GM21381 (cell line): Measurements from ENCODE around the gene FPR1.

Experiments used
- ATAC-seq: cut with Tn5 transposase; IDR thresholded peaks from one replicate; pipeline ENCODE4 v1.9.1; 2021; ENCODE audit warnings: mild to moderate bottlenecking, moderate library complexity; ENCODE audit not compliant: unreplicated experiment

FPR1 gene, protein sequence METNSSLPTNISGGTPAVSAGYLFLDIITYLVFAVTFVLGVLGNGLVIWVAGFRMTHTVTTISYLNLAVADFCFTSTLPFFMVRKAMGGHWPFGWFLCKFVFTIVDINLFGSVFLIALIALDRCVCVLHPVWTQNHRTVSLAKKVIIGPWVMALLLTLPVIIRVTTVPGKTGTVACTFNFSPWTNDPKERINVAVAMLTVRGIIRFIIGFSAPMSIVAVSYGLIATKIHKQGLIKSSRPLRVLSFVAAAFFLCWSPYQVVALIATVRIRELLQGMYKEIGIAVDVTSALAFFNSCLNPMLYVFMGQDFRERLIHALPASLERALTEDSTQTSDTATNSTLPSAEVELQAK

DNA sequence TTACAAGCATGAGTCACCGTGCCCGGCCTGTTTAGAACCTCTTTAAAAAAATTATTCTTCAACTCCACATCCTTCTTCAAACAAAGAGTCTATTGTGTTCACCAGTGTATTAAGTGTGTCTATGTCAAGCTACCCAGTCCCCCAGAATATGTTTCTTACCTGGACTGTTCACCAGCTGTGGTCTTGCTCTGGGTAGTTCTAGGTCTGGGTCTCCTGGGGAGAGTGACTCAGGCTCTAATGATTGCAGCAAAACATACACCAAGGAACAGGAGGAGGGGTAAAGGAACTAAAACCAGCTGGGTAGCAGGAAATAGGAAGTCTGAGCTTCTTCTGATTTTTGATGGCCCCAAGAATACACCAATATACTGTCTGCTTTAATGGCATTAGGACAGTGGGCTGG lies at the start of gene FPR1:
Gene FPR1, minus strand, starts transcription at position 224 of the 400 bp plus-strand sequence. CDS start 4,884 bp downstream, outside the sequence.
- no peak for ATAC-seq

DNA sequence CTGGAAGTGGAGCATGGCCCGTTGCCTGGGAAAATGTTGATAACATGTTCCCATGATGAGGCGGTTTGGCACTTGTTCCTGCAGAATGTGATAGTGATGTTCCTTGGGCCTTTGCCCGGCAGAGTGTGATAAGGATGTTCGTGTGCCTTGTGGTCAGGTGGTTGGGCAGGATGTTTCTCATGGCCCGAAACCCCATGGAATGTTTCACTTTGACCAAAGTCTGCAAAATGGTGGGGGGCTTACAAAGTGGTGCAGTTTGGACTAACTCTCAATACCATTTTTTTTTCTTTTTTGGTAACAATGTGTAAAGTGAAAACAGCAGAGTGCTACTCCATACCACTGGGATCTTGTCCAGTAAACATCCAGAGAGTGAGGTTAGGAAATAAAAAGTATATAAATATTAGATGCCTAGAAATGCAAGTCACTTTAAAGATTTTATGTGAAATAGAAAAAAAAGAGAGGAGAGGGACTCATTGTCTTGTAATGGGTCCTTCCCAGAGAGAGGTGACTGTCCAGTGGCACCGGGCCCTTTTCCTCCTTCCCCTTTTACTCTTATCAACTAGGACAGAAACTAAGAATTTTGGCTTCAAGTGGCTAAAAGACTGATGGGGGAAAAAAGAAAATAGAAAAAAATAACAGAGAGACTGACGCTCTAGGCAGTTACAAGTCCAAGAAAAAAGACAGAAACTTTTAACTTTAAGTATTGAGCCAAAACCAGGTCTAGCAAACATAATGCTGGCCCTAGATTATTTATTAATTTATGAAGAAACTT lies 49.0 kb upstream of the FPR1 start:
- ATAC-seq = no peak

DNA sequence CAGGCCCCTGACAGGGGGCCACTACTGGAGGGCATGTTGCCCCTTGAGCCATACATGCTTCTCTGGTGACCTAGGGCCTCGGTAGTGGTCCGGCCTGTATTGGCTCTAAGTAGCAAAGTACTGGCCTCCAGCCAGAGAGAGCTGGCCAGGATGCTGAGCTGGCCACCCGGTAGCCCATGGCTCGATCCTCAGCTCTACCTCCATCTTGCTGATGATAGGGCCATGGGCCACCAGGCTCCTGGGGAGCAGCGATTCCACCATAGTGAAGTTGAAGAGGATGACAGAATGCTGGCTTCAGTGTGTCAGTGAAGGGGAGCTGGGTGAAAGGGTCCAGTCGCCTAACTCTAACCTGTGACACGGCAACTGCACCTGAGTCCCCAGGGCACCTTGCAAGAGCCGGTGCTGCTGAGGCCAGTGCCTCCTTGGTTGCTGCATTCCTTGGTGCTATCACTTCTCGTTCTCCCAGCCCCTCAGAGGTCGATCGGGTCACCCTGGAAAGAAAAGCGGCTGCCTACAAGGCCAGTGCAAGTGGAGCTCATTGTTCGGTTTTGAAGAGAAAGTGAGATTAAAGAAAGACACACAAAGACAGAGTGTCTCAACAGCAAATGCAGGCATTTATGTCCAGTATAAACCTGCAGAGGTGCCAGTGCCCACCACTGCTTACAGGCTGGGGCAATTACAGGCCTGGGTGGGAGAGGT lies 48.2 kb upstream of the FPR1 start:
- ATAC-seq = no peak

DNA sequence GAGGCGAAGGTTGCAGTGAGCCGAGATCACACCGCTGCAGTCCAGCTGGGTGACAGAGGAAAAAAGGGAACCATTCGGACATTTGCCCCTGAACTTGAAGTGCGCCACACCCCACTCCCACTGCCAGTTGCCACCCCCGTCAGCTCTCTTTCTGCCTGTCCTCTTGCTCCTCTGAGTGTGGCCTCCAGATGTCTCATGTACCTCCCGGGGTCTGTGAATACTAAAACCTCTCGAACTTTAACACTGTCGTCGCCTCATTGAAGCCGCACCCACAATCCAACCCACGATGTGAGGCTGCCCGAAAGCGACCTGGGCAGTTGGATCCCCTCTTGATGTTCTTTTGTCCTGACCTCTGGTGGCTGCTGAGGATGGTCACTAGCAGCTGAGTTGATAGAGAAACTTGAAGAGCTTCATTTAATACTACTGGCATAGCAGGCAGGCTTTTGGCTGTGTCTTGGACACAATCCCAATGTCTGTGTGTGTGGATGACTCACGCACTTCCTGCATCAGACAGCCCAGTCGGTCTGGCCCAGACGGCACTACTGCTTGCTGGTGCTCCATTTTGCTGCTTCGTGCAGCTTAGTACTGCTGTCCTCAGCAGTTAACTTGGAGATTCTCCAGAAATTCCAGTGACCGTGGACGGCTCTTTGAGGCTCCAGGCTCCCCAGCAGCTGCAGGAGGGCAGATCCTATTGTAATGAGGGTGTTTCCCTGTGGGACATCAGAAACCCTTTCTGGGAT lies 47.5 kb upstream of the FPR1 start:
- ATAC-seq = no peak

DNA sequence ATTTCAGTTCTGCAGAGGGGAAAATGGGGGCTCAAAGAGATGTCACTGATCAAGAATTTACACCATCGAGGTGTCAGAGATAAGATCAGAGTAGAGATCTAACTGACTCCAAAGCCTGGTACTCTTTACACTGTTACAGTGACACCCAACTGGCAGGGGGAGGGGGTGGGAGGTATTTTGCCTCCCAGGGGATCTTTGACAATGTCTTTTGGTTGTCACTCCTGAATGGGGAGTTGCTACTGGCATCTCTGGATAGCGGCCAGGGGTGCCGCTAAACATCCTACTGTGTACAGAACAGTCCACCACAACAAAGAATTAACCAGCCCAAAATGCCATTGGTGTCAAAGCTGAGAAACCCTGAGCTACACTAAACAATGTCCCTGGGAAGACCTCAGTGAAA lies 46.4 kb upstream of the FPR1 start:
- ATAC-seq = no peak

DNA sequence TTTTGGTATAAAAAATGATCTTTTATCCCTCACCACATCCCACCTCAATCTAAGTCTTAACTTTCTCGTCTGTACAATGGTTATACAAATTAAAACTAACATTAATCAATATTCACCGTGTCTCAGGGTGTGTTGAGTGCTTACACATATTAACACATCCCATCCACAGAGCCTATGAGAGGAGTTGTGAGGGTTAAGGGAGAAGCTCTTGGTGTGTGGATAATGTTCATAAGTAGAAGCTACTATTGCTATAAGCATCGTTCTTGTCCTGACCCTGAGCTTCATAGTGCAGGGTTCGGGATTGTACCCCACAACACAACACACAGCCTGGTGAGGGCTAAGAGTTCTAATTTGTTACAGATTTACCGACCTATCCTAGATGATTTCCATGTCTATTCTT lies 45.8 kb upstream of the FPR1 start:
- ATAC-seq = no peak

DNA sequence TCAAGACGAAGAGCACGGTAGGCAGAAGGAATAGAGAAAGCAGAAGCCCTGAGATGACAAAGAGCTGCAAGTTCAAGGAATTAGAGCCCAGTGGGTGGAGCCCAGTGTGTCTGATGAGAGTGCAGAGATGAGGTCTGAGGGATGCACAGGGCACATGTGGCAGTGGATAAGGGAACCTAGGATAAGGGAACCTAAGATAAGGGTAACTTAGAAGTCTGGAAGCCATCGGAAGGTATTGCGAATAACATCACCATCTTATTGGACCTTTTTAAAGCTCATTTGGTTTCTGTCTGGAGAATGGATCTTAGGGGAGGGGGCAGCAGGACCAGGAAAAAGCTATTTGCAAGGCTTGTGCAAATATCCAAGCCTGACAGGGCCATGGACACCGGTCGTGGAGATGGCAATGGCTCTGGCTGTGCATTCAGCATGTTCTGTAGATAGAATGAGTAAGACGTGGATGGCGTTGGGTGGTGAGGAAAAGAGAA lies 44.6 kb upstream of the FPR1 start:
- ATAC-seq = no peak

DNA sequence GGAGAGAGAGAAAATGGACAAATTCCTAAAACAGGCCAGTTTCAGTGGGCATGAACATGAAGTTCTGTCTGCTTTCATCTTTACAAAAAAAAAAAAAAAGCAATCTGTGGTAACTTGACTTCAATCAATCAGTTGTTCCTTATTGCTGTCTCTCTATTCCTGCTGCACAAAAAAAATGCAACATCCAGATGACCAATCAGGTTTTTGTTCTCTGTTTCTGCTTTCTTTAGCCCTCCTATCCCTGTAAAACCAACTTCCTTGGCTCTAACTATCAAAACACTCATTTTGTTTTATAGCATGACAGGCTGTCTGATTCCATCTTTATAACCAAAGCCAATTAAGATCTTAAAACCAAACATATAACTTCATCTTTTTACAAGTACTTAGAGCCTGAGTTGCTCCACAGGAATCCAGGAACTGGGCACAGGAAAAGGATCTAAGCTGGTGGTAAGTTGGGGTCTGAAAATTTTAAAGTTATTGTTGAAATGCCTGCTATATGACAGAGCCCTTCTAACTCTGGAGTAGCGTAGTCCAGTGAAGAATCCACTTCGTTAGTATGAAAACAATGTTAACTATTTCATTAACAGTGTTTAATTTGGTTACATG lies 43.3 kb upstream of the FPR1 start, which contains the start of gene FPR3:
Gene FPR3, plus strand, starts transcription at position 273 of the 606 bp plus-strand sequence. CDS start 28,592 bp downstream, outside the sequence.
- ATAC-seq = no peak

DNA sequence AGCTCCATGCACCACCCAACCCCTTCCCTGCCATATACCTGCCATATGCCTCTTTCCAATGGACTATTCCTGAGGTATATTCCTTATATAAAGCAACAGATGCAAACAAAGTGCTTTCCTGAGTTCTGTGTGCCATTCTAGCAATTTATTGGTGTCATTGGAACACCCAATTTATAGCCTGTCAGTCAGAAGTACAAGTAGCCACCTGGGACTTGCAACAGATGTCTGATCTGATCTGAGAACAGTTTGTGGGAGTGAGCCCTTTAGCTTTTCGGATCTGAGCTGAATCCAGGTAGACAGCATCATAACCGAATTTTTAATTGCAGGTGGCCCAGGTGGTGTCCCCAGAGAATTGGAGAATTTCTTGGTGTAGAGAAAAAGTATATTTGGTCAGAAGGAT lies 42.3 kb upstream of the FPR1 start:
- ATAC-seq = no peak

DNA sequence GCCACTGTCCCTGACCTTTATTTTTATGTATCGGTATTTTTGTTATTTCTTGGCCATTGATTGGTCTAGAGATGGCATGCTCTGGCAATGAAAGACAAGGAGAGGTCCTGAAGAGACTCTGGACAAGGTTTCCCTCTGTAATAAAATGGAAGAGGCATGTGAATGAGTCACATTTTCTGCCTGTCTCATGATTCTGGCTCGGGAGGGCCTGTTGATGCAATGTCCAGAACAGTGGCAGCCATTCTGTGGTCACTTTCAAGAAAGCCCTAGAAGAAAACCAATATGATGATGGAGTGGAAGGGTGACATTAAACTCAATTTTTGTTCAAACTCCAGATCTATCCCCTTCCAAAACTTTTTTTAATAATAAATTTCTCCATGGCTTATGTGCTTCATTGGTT lies 41.3 kb upstream of the FPR1 start:
- no peak for ATAC-seq

DNA sequence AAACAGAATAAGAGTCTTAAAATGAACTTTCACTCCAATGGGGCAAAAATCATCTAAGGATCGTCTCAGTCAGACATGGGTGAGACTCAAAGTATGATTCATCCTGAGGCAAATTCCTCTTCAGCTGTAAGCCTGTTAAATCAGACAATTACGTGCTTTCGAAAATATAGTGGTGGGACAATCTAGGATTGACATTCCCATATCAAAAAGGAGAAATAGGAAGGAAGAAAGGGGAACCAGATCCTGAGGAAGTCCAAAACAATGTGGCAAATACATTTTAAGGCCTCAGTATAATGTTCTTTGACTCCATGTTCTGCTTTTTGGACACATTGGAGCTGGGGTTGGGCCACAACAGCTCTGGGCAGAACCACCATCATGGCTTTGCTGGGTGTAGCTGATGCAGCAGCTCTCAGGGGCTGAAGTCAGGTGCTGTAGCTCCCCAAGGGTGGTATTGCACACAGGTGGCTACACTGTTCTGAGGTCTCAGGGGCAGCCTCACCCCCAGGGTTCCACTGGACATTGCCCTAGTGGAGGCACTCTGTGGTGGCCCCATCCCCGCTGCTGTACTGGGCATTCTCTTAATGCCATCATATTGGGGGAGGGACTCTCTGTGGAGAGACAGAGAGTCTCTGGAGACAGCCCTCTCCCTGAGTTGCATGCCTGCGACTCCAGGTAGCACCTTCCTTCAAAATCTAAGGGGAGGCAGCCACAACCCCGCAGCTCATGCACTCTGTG lies 37.5 kb upstream of the FPR1 start:
- no peak for ATAC-seq

DNA sequence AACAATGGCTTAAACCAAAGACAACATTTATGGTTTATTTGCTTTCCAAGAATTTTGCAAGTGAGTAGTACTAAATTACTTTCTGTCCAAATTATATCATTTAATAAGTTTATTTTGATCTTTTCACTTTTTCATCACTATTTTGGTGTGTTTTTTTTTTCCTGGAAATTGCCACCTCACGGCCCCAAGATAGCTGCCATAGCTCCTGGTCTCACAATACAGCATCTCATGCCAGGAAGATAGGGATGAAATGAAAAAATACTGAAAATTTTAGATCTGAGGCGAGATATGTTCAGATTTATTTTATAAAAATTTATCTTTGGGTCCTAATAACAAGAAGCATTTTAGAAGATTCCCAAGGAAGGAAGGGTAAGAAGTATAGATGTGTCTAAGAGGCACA lies 36.4 kb upstream of the FPR1 start:
- no peak for ATAC-seq

DNA sequence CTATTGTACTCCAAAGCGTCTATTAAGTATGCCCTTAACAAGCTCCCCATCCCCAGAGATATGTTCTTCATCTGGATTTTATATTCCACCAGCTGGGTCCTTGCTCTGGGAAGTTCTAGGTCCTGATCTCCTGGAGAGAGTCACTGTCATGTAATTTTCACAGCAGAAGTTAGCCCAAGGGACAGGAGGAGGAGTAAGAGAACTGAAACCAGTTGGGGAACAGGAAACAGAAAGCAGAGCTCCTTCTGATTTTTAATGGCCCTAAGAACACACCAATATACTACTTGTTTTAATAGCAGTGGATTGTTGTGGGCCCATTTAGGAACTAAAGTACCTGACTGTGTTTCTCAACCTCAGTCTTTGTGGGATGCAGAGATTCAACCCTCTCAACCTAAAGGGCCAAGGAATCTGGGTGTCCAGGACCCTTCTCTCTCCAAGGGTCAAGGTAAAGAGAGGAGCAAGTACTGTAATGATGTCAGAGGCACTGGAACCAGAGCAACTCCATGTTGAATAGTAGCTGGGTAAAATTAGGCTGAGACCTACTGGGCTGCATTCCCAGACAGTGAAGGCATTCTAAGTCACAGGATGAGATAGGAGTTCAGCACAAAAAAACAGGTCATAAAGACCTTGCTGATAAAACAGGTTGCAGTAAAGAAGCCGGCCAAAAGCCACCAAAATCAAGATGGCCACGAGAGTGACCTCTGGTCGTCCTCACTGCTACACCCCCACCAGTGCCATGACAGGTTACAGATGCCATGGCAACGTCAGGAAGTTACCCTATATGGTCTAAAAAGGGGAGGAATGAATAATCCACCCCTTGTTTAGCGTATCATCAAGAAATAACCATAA lies 35.2 kb upstream of the FPR1 start:
- no peak for ATAC-seq

DNA sequence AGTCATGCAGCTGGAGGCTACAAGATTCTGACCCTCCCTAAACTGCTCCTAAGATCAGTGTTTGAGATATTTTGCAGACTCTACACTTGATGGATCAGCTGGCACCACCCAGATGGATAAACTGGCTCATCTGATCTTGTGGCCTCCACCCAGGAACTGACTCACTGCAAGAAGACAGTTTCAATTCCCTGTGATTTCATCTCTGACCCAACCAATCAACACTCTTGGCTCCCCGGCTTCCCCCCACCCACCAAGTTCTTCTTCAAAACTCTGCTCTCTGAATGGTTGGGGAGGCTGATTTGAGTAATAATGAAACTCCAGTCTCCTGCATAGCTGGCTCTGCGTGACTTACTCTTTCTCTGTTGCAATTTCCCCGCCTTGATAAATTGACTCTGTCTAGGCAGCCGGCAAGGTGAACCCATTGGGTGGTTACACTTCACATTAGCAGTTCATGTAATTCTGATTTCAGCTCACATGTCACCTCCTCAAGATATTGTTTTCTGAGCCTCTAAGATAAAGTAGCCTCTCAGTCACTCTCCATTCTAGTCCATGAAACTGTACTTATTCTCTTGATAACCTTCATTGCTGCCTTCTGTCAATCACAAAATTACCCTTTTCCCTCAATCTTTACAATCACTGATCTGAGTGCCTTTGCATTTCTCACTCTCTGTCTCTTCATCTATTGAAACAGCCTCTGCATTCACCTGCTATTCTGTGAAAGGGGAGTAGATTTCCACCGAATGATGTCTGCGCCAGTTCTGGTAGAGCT lies 33.4 kb upstream of the FPR1 start:
- ATAC-seq = no peak

DNA sequence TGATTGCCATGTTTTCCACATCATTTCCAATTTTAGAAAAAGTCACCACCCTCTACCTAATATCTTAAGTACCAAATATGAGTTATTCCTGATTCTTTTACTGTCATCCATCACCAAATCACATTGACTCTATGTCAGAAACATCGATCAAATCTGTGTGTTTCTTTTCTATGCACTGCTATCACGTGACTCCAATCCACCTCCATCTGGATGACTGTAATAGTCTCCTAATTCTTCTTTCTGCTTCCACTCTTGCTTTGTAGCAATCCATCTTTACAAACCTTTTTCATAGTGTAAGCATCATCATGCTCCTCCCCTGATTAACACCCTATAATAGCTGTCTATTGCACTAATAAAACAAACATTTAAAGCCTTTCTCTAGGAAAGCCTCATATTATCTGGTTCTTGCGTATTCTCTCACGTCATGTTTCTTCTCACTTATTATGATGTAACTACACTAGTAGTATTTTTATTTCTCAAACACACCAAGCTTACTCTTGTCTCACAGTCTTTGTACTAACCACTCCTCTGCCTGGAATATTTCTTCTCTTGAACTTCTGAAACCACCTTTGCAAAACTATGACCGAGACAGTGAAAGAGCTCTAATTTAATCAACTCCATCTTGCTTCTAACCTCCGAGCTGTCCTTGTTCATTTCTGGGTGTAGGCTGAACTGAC lies 32.6 kb upstream of the FPR1 start:
- no peak for ATAC-seq

DNA sequence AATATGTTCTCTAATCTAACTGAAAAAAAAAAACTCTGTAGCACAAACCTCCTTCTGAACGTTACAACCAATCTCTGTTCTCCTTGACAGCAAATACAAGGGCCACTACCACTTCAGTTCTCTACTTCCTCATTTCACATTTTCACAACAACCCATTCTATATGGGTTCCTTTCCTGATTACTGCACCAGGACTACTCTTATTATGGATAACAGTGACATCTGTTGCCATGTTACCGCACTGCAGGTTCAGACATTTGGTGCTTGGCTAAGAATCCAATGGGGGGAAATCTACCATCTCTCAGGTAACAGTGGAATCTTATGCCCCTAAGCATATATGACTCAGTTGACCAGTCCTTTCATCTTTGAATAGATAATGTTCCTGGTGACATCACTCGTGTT lies 31.7 kb upstream of the FPR1 start:
- ATAC-seq = no peak

DNA sequence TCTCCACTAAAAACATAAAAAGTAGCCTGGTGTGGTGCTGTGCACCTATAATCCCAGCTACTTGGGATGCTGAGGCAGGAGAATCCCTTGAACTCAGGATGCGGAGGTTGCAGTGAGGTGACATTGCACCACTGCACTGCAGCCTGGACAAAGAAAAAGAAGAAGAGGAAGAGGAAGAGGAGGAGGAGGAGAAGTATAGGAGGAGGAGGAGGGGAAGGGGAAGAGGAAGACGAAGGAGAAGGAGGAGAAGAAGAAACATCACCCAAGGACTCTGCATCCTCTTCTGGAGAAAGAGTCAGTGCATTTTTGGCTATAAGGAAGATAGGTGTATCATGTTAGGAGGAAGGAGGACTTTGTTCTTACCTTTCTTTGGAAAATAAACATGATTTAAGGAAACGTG lies 30.3 kb upstream of the FPR1 start:
- ATAC-seq = no peak

DNA sequence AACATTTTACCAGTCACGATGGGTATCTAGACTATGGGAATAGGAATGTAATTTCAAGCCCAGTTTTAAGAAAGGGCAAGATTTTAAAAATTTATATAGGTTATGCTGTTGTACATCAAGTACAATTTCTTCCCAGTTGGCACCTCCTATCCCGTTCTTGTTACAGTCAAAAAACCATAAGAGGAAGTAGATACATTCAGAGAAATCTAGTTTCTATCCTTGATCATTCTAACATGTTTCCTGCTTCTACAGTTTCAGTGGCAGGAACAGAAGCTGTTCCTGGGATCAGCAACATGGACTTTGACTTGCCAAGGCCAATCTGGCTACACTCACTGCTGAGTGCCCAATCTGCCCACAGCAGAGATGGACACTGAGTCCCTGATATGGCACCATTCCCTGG lies 28.6 kb upstream of the FPR1 start:
- ATAC-seq = no peak
